A549 (cell line): ENCODE data around the gene OTOP3.

Experiments used
- CHD2 ChIP-seq: fragments of 150-350 bp; IDR thresholded peaks from 2 replicates; pipeline ENCODE4 v1.6.1; 2014; ENCODE audit warnings: low read length; ENCODE audit not compliant: partially characterized antibody
- EP300 ChIP-seq, 2 experiments: fragments of >200 bp; sonication (Bioruptor Twin); formaldehyde crosslinking; IDR thresholded peaks; 2 replicates in 1 of 2; 3 replicates in 1 of 2; pipeline ENCODE4 v1.6.1; 2016 to 2017
- ESRRA ChIP-seq: fragments of 150-350 bp; IDR thresholded peaks from 2 replicates; pipeline ENCODE4 v1.6.1; 2014; ENCODE audit warnings: mild to moderate bottlenecking, low read length, borderline replicate concordance
- HDAC2 ChIP-seq: fragments of 200-600 bp; sonication (generic); IDR thresholded peaks from 2 replicates; pipeline ENCODE4 v1.6.1; 2016
- HOXA7 ChIP-seq: fragments of 250-450 bp; sonication (Bioruptor Pico); IDR thresholded peaks from 2 replicates; pipeline ENCODE4 v1.5.0; 2020; ENCODE audit warnings: mild to moderate bottlenecking, moderate library complexity
- MAX ChIP-seq: IDR thresholded peaks from 2 replicates; pipeline ENCODE4 v1.6.1; 2012
- POLR2A ChIP-seq: IDR thresholded peaks from 2 replicates; pipeline ENCODE4 v1.6.1; 2012; ENCODE audit warnings: mild to moderate bottlenecking, low read length
- RAD21 ChIP-seq, 2 experiments: fragments of >200 bp in 1 of 2; sonication (Bioruptor Twin) in 1 of 2; formaldehyde crosslinking in 1 of 2; IDR thresholded peaks in 1 of 2; conservative IDR thresholded peaks in 1 of 2; 2 replicates in 1 of 2; 3 replicates in 1 of 2; pipeline ENCODE4 v1.6.1; 2012 to 2018; ENCODE audit warnings: inconsistent platforms in 1 of 2
- ZNF302 ChIP-seq: fragments of 250-450 bp; sonication (Bioruptor Pico); IDR thresholded peaks from 2 replicates; pipeline ENCODE4 v1.9.0; 2021; ENCODE audit warnings: inconsistent platforms, mild to moderate bottlenecking, moderate library complexity
- TF ChIP-seq, protein P1 (sequence below): fragments of >200 bp; sonication (Bioruptor Twin); formaldehyde crosslinking; IDR thresholded peaks from 3 replicates; pipeline ENCODE4 v1.5.1; 2016
- TF ChIP-seq, protein P2 (sequence below): fragments of 200-600 bp; sonication (generic); IDR thresholded peaks from 2 replicates; pipeline ENCODE4 v1.6.1; 2016; ENCODE audit warnings: antibody characterized with exemption, mild to moderate bottlenecking, moderate library complexity
- TF ChIP-seq, protein P3 (sequence below): fragments of 450-650 bp; IDR thresholded peaks from 2 replicates; pipeline ENCODE4 v1.6.1; 2014; ENCODE audit warnings: antibody characterized with exemption

- TF ChIP-seq ESRRA = no peak
- no peak for TF ChIP-seq ZNF302
- TF ChIP-seq POLR2A = no peak
- TF ChIP-seq HDAC2 = no peak
- TF ChIP-seq EP300 (IDR thresholded peaks at IDR 0.05) = no peak
- no peak for TF ChIP-seq MAX
- TF ChIP-seq, protein P1, sequence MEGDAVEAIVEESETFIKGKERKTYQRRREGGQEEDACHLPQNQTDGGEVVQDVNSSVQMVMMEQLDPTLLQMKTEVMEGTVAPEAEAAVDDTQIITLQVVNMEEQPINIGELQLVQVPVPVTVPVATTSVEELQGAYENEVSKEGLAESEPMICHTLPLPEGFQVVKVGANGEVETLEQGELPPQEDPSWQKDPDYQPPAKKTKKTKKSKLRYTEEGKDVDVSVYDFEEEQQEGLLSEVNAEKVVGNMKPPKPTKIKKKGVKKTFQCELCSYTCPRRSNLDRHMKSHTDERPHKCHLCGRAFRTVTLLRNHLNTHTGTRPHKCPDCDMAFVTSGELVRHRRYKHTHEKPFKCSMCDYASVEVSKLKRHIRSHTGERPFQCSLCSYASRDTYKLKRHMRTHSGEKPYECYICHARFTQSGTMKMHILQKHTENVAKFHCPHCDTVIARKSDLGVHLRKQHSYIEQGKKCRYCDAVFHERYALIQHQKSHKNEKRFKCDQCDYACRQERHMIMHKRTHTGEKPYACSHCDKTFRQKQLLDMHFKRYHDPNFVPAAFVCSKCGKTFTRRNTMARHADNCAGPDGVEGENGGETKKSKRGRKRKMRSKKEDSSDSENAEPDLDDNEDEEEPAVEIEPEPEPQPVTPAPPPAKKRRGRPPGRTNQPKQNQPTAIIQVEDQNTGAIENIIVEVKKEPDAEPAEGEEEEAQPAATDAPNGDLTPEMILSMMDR = no peak
- no peak for TF ChIP-seq HOXA7 (CRISPR knock-in tag)
- no peak for TF ChIP-seq RAD21 (conservative IDR thresholded peaks at IDR 0.05 in 1 of 2, IDR thresholded peaks at IDR 0.05 in 1 of 2)
- no peak for TF ChIP-seq CHD2
- TF ChIP-seq, protein P2, sequence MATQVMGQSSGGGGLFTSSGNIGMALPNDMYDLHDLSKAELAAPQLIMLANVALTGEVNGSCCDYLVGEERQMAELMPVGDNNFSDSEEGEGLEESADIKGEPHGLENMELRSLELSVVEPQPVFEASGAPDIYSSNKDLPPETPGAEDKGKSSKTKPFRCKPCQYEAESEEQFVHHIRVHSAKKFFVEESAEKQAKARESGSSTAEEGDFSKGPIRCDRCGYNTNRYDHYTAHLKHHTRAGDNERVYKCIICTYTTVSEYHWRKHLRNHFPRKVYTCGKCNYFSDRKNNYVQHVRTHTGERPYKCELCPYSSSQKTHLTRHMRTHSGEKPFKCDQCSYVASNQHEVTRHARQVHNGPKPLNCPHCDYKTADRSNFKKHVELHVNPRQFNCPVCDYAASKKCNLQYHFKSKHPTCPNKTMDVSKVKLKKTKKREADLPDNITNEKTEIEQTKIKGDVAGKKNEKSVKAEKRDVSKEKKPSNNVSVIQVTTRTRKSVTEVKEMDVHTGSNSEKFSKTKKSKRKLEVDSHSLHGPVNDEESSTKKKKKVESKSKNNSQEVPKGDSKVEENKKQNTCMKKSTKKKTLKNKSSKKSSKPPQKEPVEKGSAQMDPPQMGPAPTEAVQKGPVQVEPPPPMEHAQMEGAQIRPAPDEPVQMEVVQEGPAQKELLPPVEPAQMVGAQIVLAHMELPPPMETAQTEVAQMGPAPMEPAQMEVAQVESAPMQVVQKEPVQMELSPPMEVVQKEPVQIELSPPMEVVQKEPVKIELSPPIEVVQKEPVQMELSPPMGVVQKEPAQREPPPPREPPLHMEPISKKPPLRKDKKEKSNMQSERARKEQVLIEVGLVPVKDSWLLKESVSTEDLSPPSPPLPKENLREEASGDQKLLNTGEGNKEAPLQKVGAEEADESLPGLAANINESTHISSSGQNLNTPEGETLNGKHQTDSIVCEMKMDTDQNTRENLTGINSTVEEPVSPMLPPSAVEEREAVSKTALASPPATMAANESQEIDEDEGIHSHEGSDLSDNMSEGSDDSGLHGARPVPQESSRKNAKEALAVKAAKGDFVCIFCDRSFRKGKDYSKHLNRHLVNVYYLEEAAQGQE = no peak
- TF ChIP-seq, protein P3, sequence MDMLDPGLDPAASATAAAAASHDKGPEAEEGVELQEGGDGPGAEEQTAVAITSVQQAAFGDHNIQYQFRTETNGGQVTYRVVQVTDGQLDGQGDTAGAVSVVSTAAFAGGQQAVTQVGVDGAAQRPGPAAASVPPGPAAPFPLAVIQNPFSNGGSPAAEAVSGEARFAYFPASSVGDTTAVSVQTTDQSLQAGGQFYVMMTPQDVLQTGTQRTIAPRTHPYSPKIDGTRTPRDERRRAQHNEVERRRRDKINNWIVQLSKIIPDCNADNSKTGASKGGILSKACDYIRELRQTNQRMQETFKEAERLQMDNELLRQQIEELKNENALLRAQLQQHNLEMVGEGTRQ = no peak
These were observed 32.7 kb downstream of the OTOP3 start for GRCh38 chr17:74968361-74968780.
